ENCODE data around the gene SAMMSON.

The SAMMSON gene

GRCh38 chr3:70020906-70021660, 21.6 kb downstream of the SAMMSON start:
- Histone ChIP-seq H3K27ac (ENCODE audit: low read length) (no peak overlapping the region), H3K4me1 (ENCODE audit: control insufficient read depth in 1 of 2, insufficient read depth in 2 of 2, low read length in 2 of 2) (peaks cover 0 to 5% of the 10 kb centered on the region in 2 donors), H3K4me3 (ENCODE audit: low read depth in 1 of 2, low read length in 2 of 2) (no peak overlapping the region), H3K36me3 (ENCODE audit: control insufficient read depth in 1 of 2, insufficient read depth in 2 of 2, low read length in 2 of 2) (no peaks in the 10 kb centered on the region), H3K9me3 (ENCODE audit: control insufficient read depth in 1 of 2, low read length in 2 of 2) (no peaks in the 10 kb centered on the region), H3K27me3 (ENCODE audit: low read depth, low read length) (no peaks in the 10 kb centered on the region)

GRCh38 chr3:70028361-70028760, 28.8 kb downstream of the SAMMSON start:
- Histone ChIP-seq H3K4me1 (ENCODE audit: control insufficient read depth in 1 of 2, insufficient read depth in 2 of 2, low read length in 2 of 2) (no peaks in the 10 kb centered on the region), H3K36me3 (ENCODE audit: control insufficient read depth in 1 of 2, insufficient read depth in 2 of 2, low read length in 2 of 2) (no peaks in the 10 kb centered on the region), H3K9me3 (ENCODE audit: control insufficient read depth in 1 of 2, low read length in 2 of 2) (no peaks in the 10 kb centered on the region), H3K4me3 (ENCODE audit: low read depth in 1 of 2, low read length in 2 of 2) (no peak overlapping the region), H3K27ac (ENCODE audit: low read length) (no peak overlapping the region), H3K27me3 (ENCODE audit: low read depth, low read length) (no peaks in the 10 kb centered on the region)

- H3K36me3 ChIP-seq (ENCODE audit: control insufficient read depth in 1 of 2, insufficient read depth in 2 of 2, low read length in 2 of 2), result no peaks in the 10 kb centered on the region
- peaks cover 0 to 4% of the 10 kb centered on the region in 2 donors for H3K9me3 ChIP-seq (ENCODE audit: control insufficient read depth in 1 of 2, low read length in 2 of 2)
- H3K4me3 ChIP-seq (ENCODE audit: low read depth in 1 of 2, low read length in 2 of 2), result no peak overlapping the region
- H3K27ac ChIP-seq (ENCODE audit: low read length), result no peak overlapping the region
- H3K4me1 ChIP-seq (ENCODE audit: control insufficient read depth in 1 of 2, insufficient read depth in 2 of 2, low read length in 2 of 2), result no peaks in the 10 kb centered on the region
- no peaks in the 10 kb centered on the region for H3K27me3 ChIP-seq (ENCODE audit: low read depth, low read length)
Measured at GRCh38 chr3:70038693-70039092, 39.2 kb downstream of the SAMMSON start.

- H3K27me3 ChIP-seq (ENCODE audit: low read depth, low read length), result no peaks in the 10 kb centered on the region
- peaks cover 0 to 4% of the 10 kb centered on the region in 2 donors for H3K9me3 ChIP-seq (ENCODE audit: control insufficient read depth in 1 of 2, low read length in 2 of 2)
- H3K27ac ChIP-seq (ENCODE audit: low read length), result no peak overlapping the region
- no peaks in the 10 kb centered on the region for H3K36me3 ChIP-seq (ENCODE audit: control insufficient read depth in 1 of 2, insufficient read depth in 2 of 2, low read length in 2 of 2)
- no peak overlapping the region for H3K4me3 ChIP-seq (ENCODE audit: low read depth in 1 of 2, low read length in 2 of 2)
- no peaks in the 10 kb centered on the region for H3K4me1 ChIP-seq (ENCODE audit: control insufficient read depth in 1 of 2, insufficient read depth in 2 of 2, low read length in 2 of 2)
Measured at GRCh38 chr3:70040386-70040785, 40.9 kb downstream of the SAMMSON start.

GRCh38 chr3:70042641-70043040, 43.1 kb downstream of the SAMMSON start:
- Histone ChIP-seq H3K27ac (ENCODE audit: low read length) (no peak overlapping the region), H3K9me3 (ENCODE audit: control insufficient read depth in 1 of 2, low read length in 2 of 2) (peaks cover 0 to 2% of the 10 kb centered on the region in 2 donors), H3K27me3 (ENCODE audit: low read depth, low read length) (no peaks in the 10 kb centered on the region), H3K4me3 (ENCODE audit: low read depth in 1 of 2, low read length in 2 of 2) (no peak overlapping the region), H3K36me3 (ENCODE audit: control insufficient read depth in 1 of 2, insufficient read depth in 2 of 2, low read length in 2 of 2) (no peaks in the 10 kb centered on the region), H3K4me1 (ENCODE audit: control insufficient read depth in 1 of 2, insufficient read depth in 2 of 2, low read length in 2 of 2) (no peaks in the 10 kb centered on the region)

GRCh38 chr3:70049761-70050160, 50.2 kb downstream of the SAMMSON start:
- no peak overlapping the region for H3K27ac ChIP-seq (ENCODE audit: low read length)
- no peak overlapping the region for H3K4me3 ChIP-seq (ENCODE audit: low read depth in 1 of 2, low read length in 2 of 2)
- no peaks in the 10 kb centered on the region for H3K9me3 ChIP-seq (ENCODE audit: control insufficient read depth in 1 of 2, low read length in 2 of 2)

GRCh38 chr3:70053293-70053692, 53.8 kb downstream of the SAMMSON start:
- H3K4me3 ChIP-seq (ENCODE audit: low read depth in 1 of 2, low read length in 2 of 2), result no peak overlapping the region
- no peaks in the 10 kb centered on the region for H3K9me3 ChIP-seq (ENCODE audit: control insufficient read depth in 1 of 2, low read length in 2 of 2)
- no peaks in the 10 kb centered on the region for H3K27me3 ChIP-seq (ENCODE audit: low read depth, low read length)
- H3K27ac ChIP-seq (ENCODE audit: low read length), result no peak overlapping the region
- no peaks in the 10 kb centered on the region for H3K4me1 ChIP-seq (ENCODE audit: control insufficient read depth in 1 of 2, insufficient read depth in 2 of 2, low read length in 2 of 2)
- no peaks in the 10 kb centered on the region for H3K36me3 ChIP-seq (ENCODE audit: control insufficient read depth in 1 of 2, insufficient read depth in 2 of 2, low read length in 2 of 2)

More at GRCh38 chr3:70049761-70050160, 50.2 kb downstream of the SAMMSON start:
- Histone ChIP-seq H3K36me3 (ENCODE audit: control insufficient read depth in 1 of 2, insufficient read depth in 2 of 2, low read length in 2 of 2) (no peaks in the 10 kb centered on the region), H3K27me3 (ENCODE audit: low read depth, low read length) (no peaks in the 10 kb centered on the region), H3K4me1 (ENCODE audit: control insufficient read depth in 1 of 2, insufficient read depth in 2 of 2, low read length in 2 of 2) (no peaks in the 10 kb centered on the region)

- Histone ChIP-seq H3K9me3 (ENCODE audit: control insufficient read depth in 1 of 2, low read length in 2 of 2) (no peaks in the 10 kb centered on the region), H3K4me3 (ENCODE audit: low read depth in 1 of 2, low read length in 2 of 2) (no peak overlapping the region), H3K27me3 (ENCODE audit: low read depth, low read length) (no peaks in the 10 kb centered on the region), H3K4me1 (ENCODE audit: control insufficient read depth in 1 of 2, insufficient read depth in 2 of 2, low read length in 2 of 2) (no peaks in the 10 kb centered on the region), H3K36me3 (ENCODE audit: control insufficient read depth in 1 of 2, insufficient read depth in 2 of 2, low read length in 2 of 2) (no peaks in the 10 kb centered on the region), H3K27ac (ENCODE audit: low read length) (no peak overlapping the region)
Measured at GRCh38 chr3:70056081-70056480, 56.5 kb downstream of the SAMMSON start.

- H3K9me3 ChIP-seq (ENCODE audit: control insufficient read depth in 1 of 2, low read length in 2 of 2), result no peaks in the 10 kb centered on the region
- no peaks in the 10 kb centered on the region for H3K27me3 ChIP-seq (ENCODE audit: low read depth, low read length)
- H3K27ac ChIP-seq (ENCODE audit: low read length), result no peak overlapping the region
- no peak overlapping the region for H3K4me3 ChIP-seq (ENCODE audit: low read depth in 1 of 2, low read length in 2 of 2)
- H3K36me3 ChIP-seq (ENCODE audit: control insufficient read depth in 1 of 2, insufficient read depth in 2 of 2, low read length in 2 of 2), result no peaks in the 10 kb centered on the region
- no peaks in the 10 kb centered on the region for H3K4me1 ChIP-seq (ENCODE audit: control insufficient read depth in 1 of 2, insufficient read depth in 2 of 2, low read length in 2 of 2)
Measured at GRCh38 chr3:70057426-70057825, 57.9 kb downstream of the SAMMSON start.

GRCh38 chr3:70061096-70061495, 61.6 kb downstream of the SAMMSON start:
- H3K27ac ChIP-seq (ENCODE audit: low read length), result no peak overlapping the region
- H3K9me3 ChIP-seq (ENCODE audit: control insufficient read depth in 1 of 2, low read length in 2 of 2), result no peaks in the 10 kb centered on the region
- H3K36me3 ChIP-seq (ENCODE audit: control insufficient read depth in 1 of 2, insufficient read depth in 2 of 2, low read length in 2 of 2), result no peaks in the 10 kb centered on the region
- H3K4me1 ChIP-seq (ENCODE audit: control insufficient read depth in 1 of 2, insufficient read depth in 2 of 2, low read length in 2 of 2), result no peaks in the 10 kb centered on the region
- no peak overlapping the region for H3K4me3 ChIP-seq (ENCODE audit: low read depth in 1 of 2, low read length in 2 of 2)
- no peaks in the 10 kb centered on the region for H3K27me3 ChIP-seq (ENCODE audit: low read depth, low read length)

- H3K9me3 ChIP-seq (ENCODE audit: control insufficient read depth in 1 of 2, low read length in 2 of 2), result no peaks in the 10 kb centered on the region
- H3K27ac ChIP-seq (ENCODE audit: low read length), result no peak overlapping the region
- no peaks in the 10 kb centered on the region for H3K36me3 ChIP-seq (ENCODE audit: control insufficient read depth in 1 of 2, insufficient read depth in 2 of 2, low read length in 2 of 2)
- no peaks in the 10 kb centered on the region for H3K4me1 ChIP-seq (ENCODE audit: control insufficient read depth in 1 of 2, insufficient read depth in 2 of 2, low read length in 2 of 2)
- no peak overlapping the region for H3K4me3 ChIP-seq (ENCODE audit: low read depth in 1 of 2, low read length in 2 of 2)
- H3K27me3 ChIP-seq (ENCODE audit: low read depth, low read length), result no peaks in the 10 kb centered on the region
Measured at GRCh38 chr3:70064194-70064779, 64.8 kb downstream of the SAMMSON start.

Data from muscle layer of duodenum (tissue), 2 donors.